ENCODE results near the gene GNPTAB.

GRCh38 chr12:101858361-101858760 lies 27.6 kb upstream of the GNPTAB start:
- TF ChIP-seq MAZ (IDR thresholded peaks at IDR 0.05; ENCODE audit: borderline replicate concordance, low read depth, low read length) (no peak), MAFK (IDR thresholded peaks at IDR 0.05; ENCODE audit: low read depth, low read length) (no peak), POLR2A (IDR thresholded peaks at IDR 0.05; ENCODE audit: low read depth, low read length) (no peak)
